Brain microvascular endothelial cell (primary cell): ENCODE measurements around the gene RBM15.

Experiments
- DNase-seq: peaks from one replicate; pipeline ENCODE4 v3.0.0-alpha.2; 2020
- H3K27ac ChIP-seq: fragments of 250-450 bp; sonication (Bioruptor Pico); 2 replicates; pipeline ENCODE4 v1.5.1; 2020; ENCODE audit warnings: mild to moderate bottlenecking, moderate library complexity
- H3K27me3 ChIP-seq: fragments of 250-450 bp; sonication (Bioruptor Pico); replicated peaks from 2 replicates; pipeline ENCODE4 v1.5.1; 2020; ENCODE audit warnings: mild to moderate bottlenecking
- H3K36me3 ChIP-seq: fragments of 250-450 bp; sonication (Bioruptor Pico); replicated peaks from 2 replicates; pipeline ENCODE4 v1.5.1; 2020; ENCODE audit warnings: mild to moderate bottlenecking
- H3K4me3 ChIP-seq: 2 replicates; pipeline ENCODE4 v1.5.1; 2011; ENCODE audit warnings: low read depth, mild to moderate bottlenecking, control low read depth, low read length, moderate library complexity
- CTCF ChIP-seq: IDR thresholded peaks from 2 replicates; pipeline ENCODE4 v1.5.1; 2011; ENCODE audit warnings: low read depth, mild to moderate bottlenecking, moderate library complexity, low read length, control low read depth, inconsistent platforms; ENCODE audit errors: missing control alignments
- in situ Hi-C: cut with HindIII; loops from 2 replicates; pipeline ENCODE4 v1.10.0; 2017; ENCODE audit warnings: low sequenced_read_pairs, low pct_ligation_motif_present

RBM15 gene

DNA sequence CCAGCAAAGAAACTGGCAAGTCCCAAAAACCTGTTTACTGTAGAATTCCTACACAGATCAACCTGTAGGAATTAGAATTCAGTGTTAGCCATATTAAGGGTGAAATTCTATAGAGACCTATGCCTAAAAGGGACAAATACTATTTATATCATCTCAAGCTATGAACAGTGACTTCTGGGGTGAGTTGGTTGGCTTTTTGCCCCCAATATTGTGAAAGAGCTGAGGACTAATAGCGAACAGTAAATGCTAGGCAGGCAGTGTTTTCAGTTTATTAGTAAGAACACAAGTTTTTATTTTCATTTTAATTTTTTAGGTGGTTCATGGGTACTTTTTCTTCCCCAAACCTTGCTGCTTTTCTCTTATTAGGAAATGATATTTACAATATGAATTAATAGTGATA, 36.3 kb downstream of the RBM15 start:
- no peak for DNase-seq
- no peak for TF ChIP-seq CTCF
- Histone ChIP-seq H3K27me3 (no peaks in the 10 kb centered on the region), H3K27ac (no peak overlapping the region), H3K36me3 (peaks cover 28% of the 10 kb centered on the region), H3K4me3 (no peak overlapping the region)
- in situ Hi-C loops = no loop called here

GRCh38 chr1:110380672-110381283, 41.6 kb downstream of the RBM15 start:
- in situ Hi-C loops = no loop called here
- H3K27ac ChIP-seq = peak overlapping the region; percentile 48
- H3K4me3 ChIP-seq = no peak overlapping the region
- no peaks in the 10 kb centered on the region for H3K27me3 ChIP-seq
- no peak for TF ChIP-seq CTCF
- peaks cover 19% of the 10 kb centered on the region for H3K36me3 ChIP-seq
- DNase-seq = peak; percentile 44

GRCh38 chr1:110383251-110383990, 44.2 kb downstream of the RBM15 start:
- Histone ChIP-seq H3K27me3 (no peaks in the 10 kb centered on the region), H3K4me3 (no peak overlapping the region), H3K36me3 (no peaks in the 10 kb centered on the region), H3K27ac (no peak overlapping the region)
- in situ Hi-C loops = no loop called here
- TF ChIP-seq CTCF = no peak
- peak; percentile 3 for DNase-seq

- no peaks in the 10 kb centered on the region for H3K36me3 ChIP-seq
- H3K27me3 ChIP-seq = no peaks in the 10 kb centered on the region
- TF ChIP-seq CTCF = no peak
- in situ Hi-C loops = no loop called here
- DNase-seq = no peak
- no peak overlapping the region for H3K4me3 ChIP-seq
- no peak overlapping the region for H3K27ac ChIP-seq
Measured at GRCh38 chr1:110384581-110385321, 45.6 kb downstream of the RBM15 start.

DNA sequence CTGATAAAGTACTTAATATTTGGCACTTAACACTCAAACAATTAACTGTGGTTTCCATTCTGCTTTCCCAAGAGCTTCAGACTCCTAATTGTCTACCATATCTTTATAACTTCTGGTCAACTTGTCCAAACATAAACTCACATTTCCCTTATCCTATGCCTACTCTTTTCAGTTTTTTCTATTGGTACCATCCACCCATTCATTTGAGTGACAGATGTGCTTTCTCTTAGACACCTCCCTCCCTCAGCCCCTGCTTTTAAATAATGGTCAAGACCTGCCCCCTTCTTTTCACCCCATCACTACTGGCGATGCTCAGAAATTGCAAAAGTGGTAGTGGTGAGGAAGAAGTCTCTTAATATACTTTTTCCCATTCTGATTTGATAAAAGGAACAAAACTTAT, 46.2 kb downstream of the RBM15 start:
- in situ Hi-C loops = no loop called here
- no peak for TF ChIP-seq CTCF
- H3K4me3 ChIP-seq = no peak overlapping the region
- H3K27me3 ChIP-seq = no peaks in the 10 kb centered on the region
- H3K27ac ChIP-seq = no peak overlapping the region
- H3K36me3 ChIP-seq = no peaks in the 10 kb centered on the region
- DNase-seq = no peak
